Smooth muscle cell (in vitro differentiated cells): Measurements from ENCODE around the gene CADM4. TPM values are rescaled to one million over a fixed set of nuclear protein-coding genes. Genes with fewer than 3 reads are reported as not detected.

Experiments
- DNase-seq: peaks from one replicate; lab custom pipeline; 2025; ENCODE audit not compliant: unreplicated experiment; lab: John Stamatoyannopoulos, UW
- H2AFZ ChIP-seq: fragments of 200-600 bp; sonication (generic); 2 replicates; pipeline ENCODE4 v1.6.0; 2016; ENCODE audit warnings: antibody characterized with exemption, low read depth, mild to moderate bottlenecking
- H3F3A ChIP-seq: fragments of 200-600 bp; sonication (generic); 2 replicates; pipeline ENCODE4 v1.6.0; 2017; ENCODE audit warnings: antibody characterized with exemption, low read depth
- H3K27ac ChIP-seq: fragments of 200-600 bp; sonication (generic); 2 replicates; pipeline ENCODE4 v1.5.1; 2016; ENCODE audit warnings: low read depth, mild to moderate bottlenecking
- H3K27me3 ChIP-seq: fragments of 200-600 bp; sonication (generic); 2 replicates; pipeline ENCODE4 v1.6.1; 2016; ENCODE audit warnings: low read depth, mild to moderate bottlenecking
- H3K36me3 ChIP-seq: fragments of 200-600 bp; sonication (generic); 2 replicates; pipeline ENCODE4 v1.5.1; 2016; ENCODE audit warnings: low read depth
- H3K4me1 ChIP-seq: fragments of 200-600 bp; sonication (generic); 2 replicates; pipeline ENCODE4 v1.5.1; 2016; ENCODE audit warnings: low read depth
- H3K4me2 ChIP-seq: fragments of 200-600 bp; sonication (generic); 2 replicates; pipeline ENCODE4 v1.6.0; 2016; ENCODE audit warnings: mild to moderate bottlenecking
- H3K4me3 ChIP-seq: fragments of 200-600 bp; sonication (generic); 2 replicates; pipeline ENCODE4 v1.5.1; 2016; ENCODE audit warnings: mild to moderate bottlenecking
- H3K79me2 ChIP-seq: fragments of 200-600 bp; sonication (generic); 2 replicates; pipeline ENCODE4 v1.6.0; 2016; ENCODE audit warnings: low read depth, mild to moderate bottlenecking
- H3K9ac ChIP-seq: fragments of 200-600 bp; sonication (generic); 2 replicates; pipeline ENCODE4 v1.6.0; 2016; ENCODE audit warnings: low read depth
- H3K9me3 ChIP-seq: fragments of 200-600 bp; sonication (generic); replicated peaks from 2 replicates; pipeline ENCODE4 v1.5.1; 2016; ENCODE audit warnings: low read depth
- H4K20me1 ChIP-seq: fragments of 200-600 bp; sonication (generic); 2 replicates; pipeline ENCODE4 v1.6.0; 2016; ENCODE audit warnings: low read depth
- WGBS: methylation state at CpG from one replicate; pipeline ENCODE4 v1.1.7; 2016; ENCODE audit warnings: low lambda C conversion rate; 5-methylcytosine and 5-hydroxymethylcytosine counted together
- polyA plus RNA-seq: library from polyadenylated mRNA; unstranded; fragments of >200 nt; fragmentation: Nextera tagmentation; extraction: Ambion mirVana; gene quantifications from 2 replicates; pipeline ENCODE4 v1.2.1, GENCODE V29; 2016
- total RNA-seq: library from RNA; depleted of rRNA; stranded (reverse); fragments of >200 nt; gene quantifications from 2 replicates; pipeline ENCODE4 v1.2.3, GENCODE V29; 2014
- TF ChIP-seq, protein P1 (sequence below): fragments of 200-600 bp; sonication (generic); IDR thresholded peaks from 2 replicates; pipeline ENCODE4 v1.5.1; 2017; ENCODE audit warnings: borderline replicate concordance, mild to moderate bottlenecking, antibody characterized with exemption; ENCODE audit not compliant: insufficient read depth, poor library complexity, severe bottlenecking

Gene CADM4
- total and polyA plus RNA-seq, 2 experiments from 2014 or later = 1.9 to 2.4 TPM

DNA sequence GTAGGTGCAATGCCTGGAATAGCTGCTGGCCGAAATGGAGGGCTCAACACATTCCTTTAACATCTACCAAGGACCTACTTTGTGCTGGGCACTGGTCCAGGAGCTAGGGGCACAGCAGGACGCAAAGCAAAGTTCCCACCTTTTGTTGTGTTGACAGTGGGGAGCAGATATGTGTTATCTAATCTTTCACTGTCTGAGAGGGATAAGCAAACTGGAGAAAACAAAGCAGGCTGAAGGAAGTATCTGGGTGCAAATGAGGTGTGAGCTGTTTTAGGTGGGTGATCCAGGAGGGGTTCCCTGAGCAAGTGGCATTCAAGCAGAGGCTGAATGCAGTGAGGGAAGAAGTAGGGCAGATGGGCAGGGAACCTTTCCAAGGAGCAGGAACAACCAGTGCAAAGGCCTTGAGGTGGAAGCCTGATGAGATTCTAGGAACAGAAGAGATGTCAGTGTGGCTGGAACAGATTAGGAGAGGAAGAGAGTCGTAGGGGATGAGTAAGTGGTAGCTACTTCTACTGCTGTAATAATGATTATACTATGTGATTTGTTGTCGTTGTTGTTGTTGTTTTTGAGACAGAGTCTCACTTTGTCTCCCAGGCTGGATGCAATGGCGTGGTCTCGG is 32.5 kb upstream of the CADM4 start:
- WGBS = 52% methylated on average over 6 of the region's 6 CpGs
- H2AFZ ChIP-seq = no peak overlapping the region

DNA sequence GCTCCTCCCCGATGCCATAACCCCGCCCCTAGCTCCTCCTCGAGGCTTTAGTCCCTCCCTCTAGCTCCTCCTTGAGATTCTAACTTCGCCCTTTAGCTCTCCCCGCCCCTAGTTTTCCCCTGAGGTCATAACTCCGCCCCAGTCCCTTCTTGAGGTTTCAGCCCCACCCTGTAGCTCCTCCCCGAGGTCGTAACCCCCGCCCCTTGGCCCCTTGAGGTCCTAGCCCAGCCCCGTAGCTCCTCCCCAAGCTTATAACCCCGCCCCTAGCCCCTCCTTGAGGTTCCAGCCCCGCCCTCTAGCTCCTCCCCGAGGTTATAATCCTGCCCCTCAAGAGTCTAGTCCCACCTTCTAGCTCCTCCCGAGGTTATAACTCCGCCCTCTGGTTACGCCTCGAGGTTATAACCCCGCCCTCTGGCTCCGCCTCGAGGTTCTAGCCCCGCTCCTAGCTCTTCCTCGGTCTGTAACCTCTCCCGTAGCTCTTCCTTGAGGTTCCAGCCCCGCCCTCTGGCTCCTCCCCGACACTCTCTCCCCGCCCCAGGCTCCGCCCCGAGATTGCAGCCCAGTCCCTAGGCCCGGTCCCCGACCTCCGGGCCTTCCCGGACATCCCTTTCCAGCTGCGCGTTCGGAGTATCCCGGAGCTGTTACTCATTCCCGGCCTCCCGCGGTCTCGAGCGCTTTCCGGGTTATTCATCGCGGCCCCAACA is 28.9 kb upstream of the CADM4 start:
- no peaks in the 10 kb centered on the region for H3K27me3 ChIP-seq
- H3F3A ChIP-seq = peaks cover 7% of the 10 kb centered on the region
- peak overlapping the region; percentile 55 for H3K4me3 ChIP-seq
- no peaks in the 10 kb centered on the region for H3K79me2 ChIP-seq
- H2AFZ ChIP-seq = peak overlapping the region; percentile 1
- peak overlapping the region; percentile 87 for H3K27ac ChIP-seq
- 1% methylated on average over 41 of the region's 44 CpGs for WGBS
- peak overlapping the region; percentile 88 for H3K4me2 ChIP-seq
- H3K4me1 ChIP-seq = peaks cover 5% of the 10 kb centered on the region
- TF ChIP-seq, protein P1, sequence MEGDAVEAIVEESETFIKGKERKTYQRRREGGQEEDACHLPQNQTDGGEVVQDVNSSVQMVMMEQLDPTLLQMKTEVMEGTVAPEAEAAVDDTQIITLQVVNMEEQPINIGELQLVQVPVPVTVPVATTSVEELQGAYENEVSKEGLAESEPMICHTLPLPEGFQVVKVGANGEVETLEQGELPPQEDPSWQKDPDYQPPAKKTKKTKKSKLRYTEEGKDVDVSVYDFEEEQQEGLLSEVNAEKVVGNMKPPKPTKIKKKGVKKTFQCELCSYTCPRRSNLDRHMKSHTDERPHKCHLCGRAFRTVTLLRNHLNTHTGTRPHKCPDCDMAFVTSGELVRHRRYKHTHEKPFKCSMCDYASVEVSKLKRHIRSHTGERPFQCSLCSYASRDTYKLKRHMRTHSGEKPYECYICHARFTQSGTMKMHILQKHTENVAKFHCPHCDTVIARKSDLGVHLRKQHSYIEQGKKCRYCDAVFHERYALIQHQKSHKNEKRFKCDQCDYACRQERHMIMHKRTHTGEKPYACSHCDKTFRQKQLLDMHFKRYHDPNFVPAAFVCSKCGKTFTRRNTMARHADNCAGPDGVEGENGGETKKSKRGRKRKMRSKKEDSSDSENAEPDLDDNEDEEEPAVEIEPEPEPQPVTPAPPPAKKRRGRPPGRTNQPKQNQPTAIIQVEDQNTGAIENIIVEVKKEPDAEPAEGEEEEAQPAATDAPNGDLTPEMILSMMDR = no peak
- H3K9ac ChIP-seq = peak overlapping the region; percentile 81
- peaks cover 31% of the 10 kb centered on the region for H4K20me1 ChIP-seq
- H3K36me3 ChIP-seq = no peaks in the 10 kb centered on the region
- H3K9me3 ChIP-seq = no peaks in the 10 kb centered on the region
- peak; percentile 100 for DNase-seq

More for the DNA sequence above, 32.5 kb upstream of the CADM4 start:
- TF ChIP-seq, protein P1 = no peak
- Histone ChIP-seq H3K36me3 (no peaks in the 10 kb centered on the region), H3K4me1 (peaks cover 5% of the 10 kb centered on the region), H4K20me1 (peaks cover 10% of the 10 kb centered on the region), H3K9ac (no peak overlapping the region), H3K9me3 (no peaks in the 10 kb centered on the region), H3K4me3 (no peak overlapping the region), H3F3A (peaks cover 7% of the 10 kb centered on the region), H3K79me2 (no peaks in the 10 kb centered on the region), H3K27ac (no peak overlapping the region), H3K27me3 (no peaks in the 10 kb centered on the region), H3K4me2 (no peak overlapping the region)
- no peak for DNase-seq

DNA sequence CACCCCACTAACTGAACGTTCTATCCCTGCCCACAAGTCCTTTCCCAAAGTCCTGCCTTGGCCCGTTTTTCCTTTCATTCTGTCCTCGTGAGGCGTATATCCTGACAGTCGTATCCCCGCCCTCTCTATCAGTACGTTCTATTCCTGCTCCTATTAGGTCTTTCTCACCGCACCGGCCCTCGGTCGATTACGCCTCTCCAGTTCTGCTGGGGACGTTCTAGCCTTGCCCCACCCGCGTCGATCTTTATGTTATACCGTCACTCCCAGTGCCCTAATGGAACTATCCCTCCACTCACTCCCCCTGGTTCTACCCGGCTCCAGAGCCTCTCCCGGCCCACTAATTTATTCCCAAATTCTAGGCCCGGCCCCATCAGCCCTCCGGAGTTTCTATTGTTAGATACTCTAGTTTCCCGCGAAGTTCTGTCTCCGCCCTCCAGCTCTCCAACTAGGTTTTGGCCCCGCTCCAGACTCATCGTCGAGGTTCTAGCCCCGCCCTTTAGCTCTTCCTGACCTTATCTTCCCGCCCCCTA is 28.3 kb upstream of the CADM4 start:
- 7% methylated on average over 29 of the region's 29 CpGs for WGBS
- no peaks in the 10 kb centered on the region for H3K79me2 ChIP-seq
- peak overlapping the region; percentile 40 for H2AFZ ChIP-seq
- peaks cover 5% of the 10 kb centered on the region for H3K4me1 ChIP-seq
- no peak overlapping the region for H3K27ac ChIP-seq
- H3K4me2 ChIP-seq = peak overlapping the region; percentile 88
- DNase-seq = no peak
- H3K27me3 ChIP-seq = no peaks in the 10 kb centered on the region
- TF ChIP-seq, protein P1 = no peak
- H3K4me3 ChIP-seq = peak overlapping the region; percentile 55
- peaks cover 7% of the 10 kb centered on the region for H3F3A ChIP-seq
- H3K9me3 ChIP-seq = no peaks in the 10 kb centered on the region
- H4K20me1 ChIP-seq = peaks cover 31% of the 10 kb centered on the region
- H3K9ac ChIP-seq = no peak overlapping the region
- H3K36me3 ChIP-seq = no peaks in the 10 kb centered on the region
